Prostate gland (tissue), 2 donors: ENCODE measurements around the gene LPIN1.

Experiments
- CTCF ChIP-seq, 4 experiments: fragments of 200-600 bp in 2 of 4; fragments of 450-650 bp in 2 of 4; sonication (generic) in 2 of 4; IDR thresholded peaks; 1 replicate in 3 of 4; 2 replicates in 1 of 4; pipeline ENCODE4 v1.5.1; 2016 to 2019; ENCODE audit warnings: antibody characterized with exemption in 4 of 4, mild to moderate bottlenecking in 2 of 4, moderate library complexity in 2 of 4
- POLR2AphosphoS5 ChIP-seq: sonication (generic); formaldehyde crosslinking; IDR thresholded peaks from one replicate; pipeline ENCODE4 v1.6.1; 2017; ENCODE audit warnings: antibody characterized with exemption

GRCh38 chr2:11775384-11775783 is 29.0 kb downstream of the LPIN1 start:
- TF ChIP-seq CTCF (IDR thresholded peaks at IDR 0.05) (no peak), POLR2AphosphoS5 (no peak)
